LNCaP clone FGC (cell line): ENCODE results near the gene OR10A2.
"Not testable (repeated sequence)": the region's sequence is repeated elsewhere in the genome, so short reads cannot be mapped to it uniquely, and the experiment has no call there.

Experiments used
- DNase-seq: peaks from one replicate; pipeline ENCODE4 v3.0.0-alpha.2; 2011; ENCODE audit warnings: low read depth
- H3K4me3 ChIP-seq: 2 replicates; pipeline ENCODE4 v1.5.1; 2011; ENCODE audit warnings: mild to moderate bottlenecking, low read depth, low read length, control low read depth
- CTCF ChIP-seq: IDR thresholded peaks from 2 replicates; pipeline ENCODE4 v1.5.1; 2012; ENCODE audit warnings: mild to moderate bottlenecking; ENCODE audit not compliant: control insufficient read depth, insufficient read depth; ENCODE audit errors: extremely low read depth

The OR10A2 gene

GRCh38 chr11:6833356-6833755, 29.5 kb upstream of the OR10A2 start:
- no peak overlapping the region for H3K4me3 ChIP-seq
- DNase-seq = no peak
- no peak for TF ChIP-seq CTCF

GRCh38 chr11:6834021-6834420, 28.8 kb upstream of the OR10A2 start:
- DNase-seq = no peak
- TF ChIP-seq CTCF = no peak
- H3K4me3 ChIP-seq = no peak overlapping the region

- no peak overlapping the region for H3K4me3 ChIP-seq
- DNase-seq = no peak
- no peak for TF ChIP-seq CTCF
Measured at GRCh38 chr11:6841694-6842093, 21.2 kb upstream of the OR10A2 start.

- no peak overlapping the region for H3K4me3 ChIP-seq
- no peak for TF ChIP-seq CTCF
- no peak for DNase-seq
Measured at GRCh38 chr11:6843670-6844069, 19.2 kb upstream of the OR10A2 start.

GRCh38 chr11:6844356-6844755, 18.5 kb upstream of the OR10A2 start:
- no peak overlapping the region for H3K4me3 ChIP-seq
- TF ChIP-seq CTCF = no peak
- no peak for DNase-seq

GRCh38 chr11:6845383-6845782, 17.5 kb upstream of the OR10A2 start, which contains the start of gene OR10A5:
Gene OR10A5 (plus strand): TSS chr11:6845683. CDS start chr11:6845683, 0 bp downstream.
- TF ChIP-seq CTCF = no peak
- H3K4me3 ChIP-seq = no peak within 1 kb of the TSS
- no peak for DNase-seq

GRCh38 chr11:6850526-6850925, 12.3 kb upstream of the OR10A2 start:
- no peak for TF ChIP-seq CTCF
- DNase-seq = no peak
- no peak overlapping the region for H3K4me3 ChIP-seq

- H3K4me3 ChIP-seq, DNase-seq: not testable (repeated sequence)
Measured at GRCh38 chr11:6854801-6855200, 8.1 kb upstream of the OR10A2 start.
